Activated naive CD4-positive, alpha-beta T cell treated with anti-CD3 and anti-CD28 coated beads, Interleukin-2, amount 50 U/mL, for 72 hours (primary cell): Measurements from ENCODE around the gene TEX36. TPM values are rescaled to one million over a fixed set of nuclear protein-coding genes. Genes with fewer than 3 reads are reported as not detected.
A peak's percentile ranks its signal among the peaks of the same experiment; 100 is the strongest.
"Not testable (repeated sequence)": the region's sequence is repeated elsewhere in the genome, so short reads cannot be mapped to it uniquely, and the experiment has no call there.

Source experiments
- ATAC-seq, 2 donors: fragments of 150-1000 bp; cut with Tn5 transposase; 2 replicates each; pipeline ENCODE4 v1.10.0; 2021; ENCODE audit warnings: mild to moderate bottlenecking in 2 of 2, moderate library complexity in 2 of 2
- DNase-seq, 2 donors: peaks; one replicate each; pipeline ENCODE4 v3.0.0; 2021 to 2022; ENCODE audit warnings: low spot score in 2 of 2
- H3K27ac Mint-ChIP-seq, 2 donors: one replicate each; pipeline ENCODE4 v1.8.0; 2022; ENCODE audit warnings: mild to moderate bottlenecking in 2 of 2, mixed read lengths in 2 of 2
- H3K36me3 Mint-ChIP-seq, 2 donors: one replicate each; pipeline ENCODE4 v1.8.0; 2022; ENCODE audit warnings: mixed read lengths in 2 of 2
- H3K9me3 Mint-ChIP-seq, 2 donors: one replicate each; pipeline ENCODE4 v1.8.0; 2022; ENCODE audit warnings: mixed read lengths in 2 of 2
- total RNA-seq, 2 donors: library from RNA; stranded (reverse); gene quantifications; one replicate each; pipeline ENCODE4 v1.2.3, GENCODE V29; 2022

TEX36 gene
- total RNA-seq, 2 donors from 2014 or later = not detected

GRCh38 chr10:125659071-125659470 lies 23.9 kb downstream of the TEX36 start:
- Mint-ChIP-seq H3K27ac (no peak overlapping the region), H3K36me3 (no peaks in the 10 kb centered on the region), H3K9me3 (no peaks in the 10 kb centered on the region)
- ATAC-seq = no peak
- DNase-seq = no peak

GRCh38 chr10:125656523-125656922 lies 26.4 kb downstream of the TEX36 start:
- DNase-seq (no peak), ATAC-seq (no peak)
- H3K36me3 Mint-ChIP-seq = no peaks in the 10 kb centered on the region
- H3K9me3 Mint-ChIP-seq = no peaks in the 10 kb centered on the region
- no peak overlapping the region for H3K27ac Mint-ChIP-seq

- H3K27ac Mint-ChIP-seq, H3K9me3 Mint-ChIP-seq, H3K36me3 Mint-ChIP-seq, DNase-seq, ATAC-seq: not testable (repeated sequence)
These were observed 29.9 kb downstream of the TEX36 start for GRCh38 chr10:125653113-125653512.

GRCh38 chr10:125646311-125646710 lies 36.7 kb downstream of the TEX36 start:
- peaks cover 0 to 7% of the 10 kb centered on the region in 2 donors for H3K36me3 Mint-ChIP-seq
- no peak overlapping the region for H3K27ac Mint-ChIP-seq
- peaks cover 4 to 7% of the 10 kb centered on the region in 2 donors for H3K9me3 Mint-ChIP-seq
- ATAC-seq (no peak), DNase-seq (no peak)

- DNase-seq (no peak), ATAC-seq (no peak)
- H3K9me3 Mint-ChIP-seq = no peaks in the 10 kb centered on the region
- H3K36me3 Mint-ChIP-seq = no peaks in the 10 kb centered on the region
- H3K27ac Mint-ChIP-seq = no peak overlapping the region
These were observed 41.6 kb downstream of the TEX36 start for GRCh38 chr10:125641398-125641797.

GRCh38 chr10:125640653-125641052 lies 42.3 kb downstream of the TEX36 start:
- Mint-ChIP-seq H3K36me3 (no peaks in the 10 kb centered on the region), H3K27ac (no peak overlapping the region), H3K9me3 (no peaks in the 10 kb centered on the region)
- no peak for DNase-seq
- no peak for ATAC-seq

- no peak for ATAC-seq
- Mint-ChIP-seq H3K9me3 (no peaks in the 10 kb centered on the region), H3K27ac (no peak overlapping the region), H3K36me3 (no peaks in the 10 kb centered on the region)
- DNase-seq = no peak
These were observed 43.1 kb downstream of the TEX36 start for GRCh38 chr10:125639846-125640245.

GRCh38 chr10:125638555-125638954 lies 44.4 kb downstream of the TEX36 start:
- Mint-ChIP-seq H3K9me3 (no peaks in the 10 kb centered on the region), H3K36me3 (no peaks in the 10 kb centered on the region), H3K27ac (no peak overlapping the region)
- ATAC-seq = no peak
- no peak for DNase-seq

GRCh38 chr10:125637496-125637895 lies 45.5 kb downstream of the TEX36 start:
- DNase-seq (no peak), ATAC-seq (no peak)
- no peaks in the 10 kb centered on the region for H3K36me3 Mint-ChIP-seq
- no peak overlapping the region for H3K27ac Mint-ChIP-seq
- H3K9me3 Mint-ChIP-seq = no peaks in the 10 kb centered on the region

GRCh38 chr10:125634606-125635005 lies 48.4 kb downstream of the TEX36 start:
- H3K27ac Mint-ChIP-seq = no peak overlapping the region
- ATAC-seq (no peak), DNase-seq (no peak)
- H3K9me3 Mint-ChIP-seq = no peaks in the 10 kb centered on the region
- no peaks in the 10 kb centered on the region for H3K36me3 Mint-ChIP-seq

GRCh38 chr10:125633517-125633999 lies 49.4 kb downstream of the TEX36 start:
- H3K36me3 Mint-ChIP-seq = no peaks in the 10 kb centered on the region
- no peak overlapping the region for H3K27ac Mint-ChIP-seq
- ATAC-seq (no peak), DNase-seq (no peak)
- no peaks in the 10 kb centered on the region for H3K9me3 Mint-ChIP-seq

GRCh38 chr10:125631806-125632205 lies 51.2 kb downstream of the TEX36 start:
- no peak overlapping the region for H3K27ac Mint-ChIP-seq
- no peaks in the 10 kb centered on the region for H3K9me3 Mint-ChIP-seq
- ATAC-seq = no peak
- no peak for DNase-seq
- H3K36me3 Mint-ChIP-seq = no peaks in the 10 kb centered on the region

- peak in 1 of 2 donors; percentile 43 for ATAC-seq
- H3K27ac Mint-ChIP-seq = no peak overlapping the region
- H3K9me3 Mint-ChIP-seq = no peaks in the 10 kb centered on the region
- no peak for DNase-seq
- H3K36me3 Mint-ChIP-seq = no peaks in the 10 kb centered on the region
These were observed 53.1 kb downstream of the TEX36 start for GRCh38 chr10:125629758-125630376.

GRCh38 chr10:125628104-125629049 lies 54.6 kb downstream of the TEX36 start:
- ATAC-seq (no peak), DNase-seq (no peak)
- H3K9me3 Mint-ChIP-seq = no peaks in the 10 kb centered on the region

GRCh38 chr10:125627646-125628045 lies 55.3 kb downstream of the TEX36 start:
- H3K36me3 Mint-ChIP-seq = no peaks in the 10 kb centered on the region
- ATAC-seq = no peak

More at GRCh38 chr10:125628104-125629049, 54.6 kb downstream of the TEX36 start:
- Mint-ChIP-seq H3K36me3 (no peaks in the 10 kb centered on the region), H3K27ac (no peak overlapping the region)

GRCh38 chr10:125626671-125627070 lies 56.3 kb downstream of the TEX36 start:
- Mint-ChIP-seq H3K27ac (no peak overlapping the region), H3K9me3 (peaks cover 0 to 4% of the 10 kb centered on the region in 2 donors), H3K36me3 (no peaks in the 10 kb centered on the region)
- no peak for DNase-seq
- no peak for ATAC-seq

More at GRCh38 chr10:125627646-125628045, 55.3 kb downstream of the TEX36 start:
- DNase-seq = no peak
- H3K27ac Mint-ChIP-seq = no peak overlapping the region
- no peaks in the 10 kb centered on the region for H3K9me3 Mint-ChIP-seq

GRCh38 chr10:125625586-125625985 lies 57.4 kb downstream of the TEX36 start:
- Mint-ChIP-seq H3K9me3 (peaks cover 0 to 4% of the 10 kb centered on the region in 2 donors), H3K27ac (no peak overlapping the region), H3K36me3 (no peaks in the 10 kb centered on the region)
- DNase-seq (no peak), ATAC-seq (no peak)
